Measurements from ENCODE around the gene SDK1.

SDK1 gene

DNA sequence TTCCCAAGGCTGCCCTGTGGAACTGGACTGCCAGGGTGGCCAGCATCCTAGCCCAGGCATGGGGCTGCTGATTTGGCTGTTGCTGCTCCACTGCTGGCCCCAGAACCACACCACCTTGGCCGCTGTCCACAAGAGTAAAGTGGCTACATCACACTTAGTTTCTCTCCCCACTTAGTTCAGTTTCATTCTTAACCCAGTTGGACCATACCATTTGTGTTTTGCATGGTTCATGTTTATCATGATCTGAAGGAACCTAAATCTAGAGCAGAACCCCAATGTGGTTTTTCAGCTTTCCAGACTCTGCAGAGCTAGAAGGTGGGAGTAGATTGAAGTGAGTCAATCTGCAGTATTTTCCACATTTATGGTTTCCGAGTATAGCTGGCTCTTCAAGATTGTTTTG, 32.8 kb downstream of the SDK1 start:
- no peak for DNase-seq

- no peak for DNase-seq
These were observed 35.1 kb downstream of the SDK1 start for GRCh38 chr7:3336042-3336665.

GRCh38 chr7:3338161-3338560, 37.1 kb downstream of the SDK1 start:
- no peak for DNase-seq

- DNase-seq = no peak
These were observed 44.8 kb downstream of the SDK1 start for GRCh38 chr7:3345699-3346481.

- no peak for DNase-seq
These were observed 48.1 kb downstream of the SDK1 start for GRCh38 chr7:3349126-3349525.

DNA sequence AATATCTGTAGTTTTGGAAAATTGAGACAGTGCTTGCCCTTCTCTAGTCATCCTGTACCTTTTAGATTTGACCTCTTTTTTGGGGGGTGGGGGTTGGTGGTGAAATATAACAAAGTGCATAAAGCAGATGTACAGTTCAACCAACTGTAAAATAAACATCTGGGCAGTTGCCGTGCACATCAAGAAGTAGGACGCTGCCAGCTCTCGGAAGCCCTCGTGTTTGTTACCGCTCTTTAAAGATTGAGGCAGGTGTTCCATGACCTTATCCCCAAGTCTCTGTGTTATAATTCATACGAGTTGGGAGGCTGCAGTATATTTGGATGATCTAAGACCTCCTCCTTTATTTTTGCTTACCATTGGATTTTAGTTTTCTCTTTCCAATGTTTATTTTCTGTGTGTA, 55.1 kb downstream of the SDK1 start:
- no peak for DNase-seq

DNA sequence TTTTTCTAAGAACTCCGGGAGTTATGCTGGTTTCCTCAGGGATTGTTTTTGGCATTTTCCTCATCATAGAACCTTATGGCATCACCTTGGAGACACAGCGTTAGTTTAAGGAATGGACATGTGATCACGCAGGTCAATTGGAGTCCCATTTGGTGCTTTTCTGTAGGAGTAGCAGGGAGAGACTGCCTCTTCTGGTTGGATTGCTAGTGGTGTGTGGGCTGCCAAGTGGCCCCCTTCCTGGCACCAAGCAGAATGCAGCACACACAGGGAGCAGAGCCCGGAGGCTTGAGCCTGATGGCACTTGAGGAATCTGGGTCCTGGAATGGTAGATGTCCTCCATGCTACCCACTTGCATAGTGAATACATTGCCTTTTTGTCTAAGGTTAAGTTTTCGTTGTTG, 57.9 kb downstream of the SDK1 start:
- DNase-seq = no peak

GRCh38 chr7:3367261-3367660, 66.2 kb downstream of the SDK1 start:
- peak; percentile 56 for DNase-seq

DNA sequence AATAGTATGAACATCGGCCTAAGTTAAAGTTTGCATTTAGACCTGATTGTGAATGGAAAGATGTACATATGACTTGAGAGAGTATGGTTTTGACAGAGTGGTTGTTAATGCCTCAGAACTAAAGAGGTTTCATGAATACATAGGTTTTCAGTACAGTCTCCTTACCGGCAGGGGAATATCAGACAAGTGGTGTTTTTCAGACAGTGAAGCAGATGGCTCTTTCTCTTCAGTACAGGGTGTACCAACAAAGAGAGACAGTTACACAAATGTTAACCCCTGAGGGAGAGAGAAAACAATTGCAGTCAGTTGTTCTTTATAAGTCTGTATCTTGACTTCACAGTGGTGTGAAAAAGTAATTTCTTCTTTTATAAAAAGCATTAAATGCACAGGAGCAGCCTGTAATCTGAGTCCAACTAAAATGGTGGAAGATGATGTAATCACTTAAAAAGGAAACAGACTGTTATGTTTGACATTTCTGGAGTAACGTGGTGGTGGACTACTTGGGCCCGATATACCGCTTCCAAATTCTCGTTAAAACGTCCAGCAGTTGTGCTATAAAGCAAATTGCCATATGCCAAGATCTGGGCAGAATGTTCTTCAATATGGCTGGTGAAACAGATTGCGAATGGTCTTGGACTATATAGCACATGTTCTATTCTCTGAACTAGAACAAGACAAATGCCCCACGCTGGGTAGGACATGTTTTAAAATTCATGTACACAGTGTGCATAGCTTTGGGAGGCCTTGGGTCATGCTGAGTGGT, 69.2 kb downstream of the SDK1 start:
- DNase-seq = no peak

- DNase-seq = no peak
These were observed 69.9 kb downstream of the SDK1 start for GRCh38 chr7:3370921-3371320.

- DNase-seq = peak; percentile 11
These were observed 70.5 kb downstream of the SDK1 start for GRCh38 chr7:3371601-3372000.

DNA sequence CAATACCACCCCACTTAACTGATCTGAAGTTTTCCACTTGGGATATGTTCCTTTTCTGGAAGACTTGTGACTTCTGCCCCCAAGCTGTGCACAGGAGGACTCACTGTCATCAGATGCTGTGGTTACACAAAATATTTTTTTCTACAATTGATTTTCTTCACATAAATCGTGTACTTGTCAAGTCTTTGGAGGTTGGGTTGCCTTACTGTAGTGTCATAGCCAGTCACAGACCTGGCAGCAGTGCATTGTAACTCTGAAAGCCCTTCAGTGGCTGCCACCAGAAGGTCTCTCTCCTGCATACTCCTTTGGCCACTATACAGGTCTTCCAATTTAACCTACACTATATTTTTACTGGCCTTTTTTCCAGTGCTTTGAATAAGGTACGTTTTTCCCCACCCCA, 73.2 kb downstream of the SDK1 start:
- DNase-seq = no peak

DNA sequence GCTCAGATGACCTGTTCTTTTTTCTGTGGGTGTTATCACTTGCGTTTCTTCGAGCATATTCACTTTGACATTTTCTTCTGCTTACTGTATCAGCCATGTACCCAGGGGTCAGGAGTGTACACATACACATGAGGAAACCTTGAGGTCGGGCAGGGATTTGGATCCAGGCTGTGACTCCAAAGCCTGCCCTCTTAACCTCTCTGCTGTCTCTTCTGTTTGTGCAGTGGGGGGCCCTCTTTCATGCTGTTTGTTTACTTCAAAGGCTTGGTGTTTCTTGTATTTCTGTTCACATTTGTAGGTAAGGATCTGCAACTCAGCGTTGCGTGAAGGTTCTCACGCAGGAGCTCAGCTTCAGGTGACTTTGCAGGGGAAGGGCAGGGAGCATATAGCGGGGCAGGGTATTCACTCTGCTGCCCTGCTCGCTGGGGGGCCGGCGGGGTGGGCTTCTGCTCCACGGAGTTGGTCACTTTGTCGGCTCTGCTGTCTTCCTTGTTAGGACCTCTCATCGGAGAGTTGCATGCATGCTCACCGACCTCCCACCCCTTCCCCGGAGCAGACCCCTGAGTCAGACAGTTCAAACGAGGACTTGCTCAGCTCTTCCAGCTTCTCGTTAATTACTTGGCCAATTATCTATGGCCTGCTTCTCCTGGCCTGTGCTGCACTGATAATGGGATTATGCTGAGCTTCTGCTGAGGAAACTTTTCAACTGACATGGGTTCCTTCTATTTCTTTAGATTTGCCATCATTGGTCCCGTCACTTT, 77.5 kb downstream of the SDK1 start:
- no peak for DNase-seq

DNA sequence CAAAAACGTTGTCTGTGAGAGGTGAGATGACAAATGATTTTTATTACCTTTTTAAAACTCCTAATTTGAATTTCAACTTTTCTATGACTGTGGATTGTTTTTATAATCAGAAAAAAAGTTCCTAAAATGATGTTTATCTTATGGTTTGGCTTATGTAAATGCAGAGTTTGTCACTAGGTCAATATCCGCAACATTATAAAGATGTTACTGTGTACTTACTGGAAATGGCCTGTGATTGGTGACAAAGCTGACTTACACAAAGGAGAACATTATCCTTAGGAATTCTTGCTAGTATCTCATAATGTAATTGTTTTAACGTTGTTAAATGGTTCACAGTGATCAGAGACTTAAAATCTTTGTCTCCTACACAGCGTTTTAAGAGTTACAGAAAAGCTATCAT, 79.0 kb downstream of the SDK1 start:
- DNase-seq = no peak

DNA sequence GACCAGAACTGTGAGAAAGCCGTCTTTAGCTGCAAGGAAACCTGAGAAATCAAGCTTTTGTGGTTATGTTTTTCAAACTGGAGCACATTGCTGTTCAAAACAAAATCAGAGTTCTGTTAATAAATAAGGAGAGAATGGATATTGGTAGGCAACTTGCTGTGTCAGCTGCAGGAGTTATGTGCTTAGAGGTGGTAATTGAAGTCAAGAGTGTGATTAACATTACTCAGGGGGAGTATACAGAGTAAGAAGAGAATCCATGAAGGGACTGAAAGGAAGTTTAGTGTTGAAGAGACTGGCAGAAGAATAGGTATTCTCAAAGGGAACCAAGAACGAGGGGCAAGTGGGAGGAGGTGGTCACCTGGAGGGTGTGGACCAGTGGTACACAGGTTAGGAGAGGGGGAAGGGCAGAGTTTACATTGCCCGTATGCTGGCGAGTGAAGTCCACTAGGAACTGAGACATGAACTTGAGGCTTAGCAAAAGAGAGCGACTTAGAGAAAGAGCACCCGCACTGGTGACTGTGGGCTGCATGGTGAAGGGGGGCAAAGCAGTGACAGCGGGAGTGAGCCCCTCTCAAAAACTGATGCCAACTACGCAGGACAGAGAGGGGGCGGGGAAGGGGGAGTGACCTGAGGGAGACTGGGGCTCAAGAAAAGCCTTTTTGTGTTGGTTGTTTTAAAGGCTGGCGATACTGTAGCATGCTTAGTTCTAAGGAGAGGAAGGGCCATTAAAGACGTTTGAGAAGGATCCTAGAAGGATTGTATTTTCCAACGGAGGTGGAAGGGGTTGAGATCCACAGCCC, 80.0 kb downstream of the SDK1 start:
- no peak for DNase-seq

DNA sequence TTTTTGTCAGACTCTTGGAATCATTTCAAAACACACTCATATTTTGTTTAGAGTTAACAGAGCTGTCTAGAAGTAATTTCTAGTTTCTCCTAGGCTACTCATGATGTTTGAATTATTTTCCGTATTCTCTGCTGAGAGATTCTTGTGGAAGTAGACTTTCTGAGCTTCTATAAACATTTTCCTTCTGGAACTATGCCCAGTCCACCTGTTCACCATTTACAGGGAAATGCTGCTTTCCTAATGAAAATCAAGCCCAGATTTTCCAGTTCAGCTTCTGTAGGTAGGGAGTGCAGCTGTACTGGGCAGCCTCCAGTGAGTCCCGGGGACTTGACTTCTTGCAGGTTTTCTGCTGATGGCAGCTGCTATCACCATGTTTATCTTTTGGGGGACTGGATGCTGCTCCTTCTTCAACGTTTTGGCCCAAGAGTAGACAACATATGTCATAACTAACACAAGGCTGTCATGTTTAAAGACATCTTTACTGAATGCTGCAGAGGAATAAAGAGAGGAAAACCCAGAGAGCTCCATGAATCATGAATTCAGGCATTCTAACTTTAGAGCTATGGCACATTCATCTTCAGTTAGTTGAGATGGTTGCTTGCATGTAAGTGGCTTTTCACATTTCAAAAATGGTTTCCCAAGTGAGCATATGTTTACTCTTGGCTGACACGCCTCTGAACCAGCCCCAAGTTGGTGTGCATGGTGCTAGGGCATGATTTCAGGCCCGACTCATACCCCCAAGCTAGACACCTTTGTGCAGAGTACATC, 85.6 kb downstream of the SDK1 start:
- no peak for DNase-seq

- peak; percentile 10 for DNase-seq
These were observed 92.8 kb downstream of the SDK1 start for GRCh38 chr7:3393862-3394261.

DNA sequence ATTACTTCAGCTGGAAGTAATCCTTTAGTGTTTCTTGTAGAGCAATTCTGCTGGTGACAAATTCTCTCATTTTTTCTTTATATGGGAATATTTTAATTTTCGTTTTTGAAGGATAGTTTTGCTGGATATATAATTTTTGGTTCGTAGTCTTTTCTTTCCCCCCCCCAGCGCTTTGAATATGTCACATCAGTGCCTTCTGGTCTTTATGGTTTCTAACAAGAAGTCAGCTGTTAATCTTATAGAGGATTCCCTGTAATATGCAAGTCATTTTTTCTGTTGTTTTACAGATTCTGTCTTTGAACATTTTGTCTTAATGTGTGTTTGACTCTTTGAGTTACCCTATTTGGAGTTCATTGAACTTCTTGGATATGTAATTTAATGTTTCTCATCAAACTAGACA, 96.3 kb downstream of the SDK1 start:
- DNase-seq = no peak

GRCh38 chr7:3399858-3400257, 98.8 kb downstream of the SDK1 start:
- DNase-seq = peak; percentile 31

DNA sequence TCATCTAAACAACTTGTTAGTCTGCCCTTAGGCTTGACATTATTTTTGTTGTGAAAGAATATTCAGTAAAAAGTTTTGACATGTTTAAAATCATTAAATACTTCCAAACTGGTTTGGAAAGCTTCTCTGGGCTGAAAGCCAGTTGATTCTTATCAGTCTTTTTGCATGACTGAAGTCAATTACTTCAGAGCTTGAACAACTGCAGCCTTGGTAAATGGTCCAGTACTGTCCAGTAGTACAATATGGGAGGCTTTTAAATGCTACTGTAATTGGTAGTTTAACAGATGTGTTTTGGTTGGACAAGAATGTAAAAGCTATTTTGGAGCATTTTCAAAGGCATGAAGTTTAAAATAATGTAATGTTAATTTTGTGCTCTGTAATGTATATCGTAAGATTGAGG, 103.4 kb downstream of the SDK1 start:
- peak; percentile 20 for DNase-seq
